ENCODE measurements around the gene ZBP1. TPM values are rescaled to one million over a fixed set of nuclear protein-coding genes. Genes with fewer than 3 reads are reported as not detected.

Gene ZBP1
- polyA plus RNA-seq, 1 experiment = not detected

DNA sequence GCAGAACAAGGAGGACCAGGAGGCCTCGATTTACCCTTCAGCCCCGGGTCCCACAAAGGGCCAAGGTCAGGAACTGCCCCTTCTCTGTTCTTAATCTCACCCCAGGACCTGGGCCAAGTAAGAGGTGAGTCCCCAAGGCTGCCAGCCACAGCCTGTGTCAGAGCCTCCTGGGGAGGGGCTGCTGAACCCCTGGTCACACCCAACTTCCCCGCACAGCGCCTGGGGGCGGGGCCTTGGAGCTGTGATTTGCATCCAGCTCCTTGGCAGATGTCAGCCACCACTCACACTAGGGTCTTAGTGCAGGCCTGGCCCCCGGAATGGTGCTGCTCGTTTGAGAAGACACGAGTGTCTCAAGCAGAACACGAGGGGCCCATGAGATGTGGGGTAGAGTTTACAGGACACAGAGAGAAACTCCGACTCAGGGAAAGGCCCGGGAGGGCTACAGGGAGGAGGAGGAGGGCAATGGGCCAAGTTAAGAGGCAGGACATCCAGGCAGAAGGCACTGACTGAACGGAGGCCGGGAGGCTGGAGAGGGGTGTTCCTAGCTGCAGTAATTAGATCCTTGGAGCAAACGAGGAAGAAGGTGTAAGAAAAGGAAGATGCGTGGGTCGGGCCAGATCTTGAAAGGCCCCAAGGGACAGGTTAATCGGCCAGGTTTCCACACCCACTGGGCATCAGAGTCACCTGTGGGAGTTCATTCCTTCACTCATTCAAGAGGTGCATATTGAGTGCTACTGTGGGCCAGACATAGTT lies 26.9 kb downstream of the ZBP1 start:
- H3K4me3 ChIP-seq (ENCODE audit: low read depth, low read length) = no peak overlapping the region
- TF ChIP-seq, protein P1, sequence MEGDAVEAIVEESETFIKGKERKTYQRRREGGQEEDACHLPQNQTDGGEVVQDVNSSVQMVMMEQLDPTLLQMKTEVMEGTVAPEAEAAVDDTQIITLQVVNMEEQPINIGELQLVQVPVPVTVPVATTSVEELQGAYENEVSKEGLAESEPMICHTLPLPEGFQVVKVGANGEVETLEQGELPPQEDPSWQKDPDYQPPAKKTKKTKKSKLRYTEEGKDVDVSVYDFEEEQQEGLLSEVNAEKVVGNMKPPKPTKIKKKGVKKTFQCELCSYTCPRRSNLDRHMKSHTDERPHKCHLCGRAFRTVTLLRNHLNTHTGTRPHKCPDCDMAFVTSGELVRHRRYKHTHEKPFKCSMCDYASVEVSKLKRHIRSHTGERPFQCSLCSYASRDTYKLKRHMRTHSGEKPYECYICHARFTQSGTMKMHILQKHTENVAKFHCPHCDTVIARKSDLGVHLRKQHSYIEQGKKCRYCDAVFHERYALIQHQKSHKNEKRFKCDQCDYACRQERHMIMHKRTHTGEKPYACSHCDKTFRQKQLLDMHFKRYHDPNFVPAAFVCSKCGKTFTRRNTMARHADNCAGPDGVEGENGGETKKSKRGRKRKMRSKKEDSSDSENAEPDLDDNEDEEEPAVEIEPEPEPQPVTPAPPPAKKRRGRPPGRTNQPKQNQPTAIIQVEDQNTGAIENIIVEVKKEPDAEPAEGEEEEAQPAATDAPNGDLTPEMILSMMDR (IDR thresholded peaks at IDR 0.05; ENCODE audit: low read depth, low read length) = no peak
- H3K27ac ChIP-seq (ENCODE audit: low read depth, low read length) = no peak overlapping the region
- ChIA-PET POLR2A (no interaction called here), CTCF (interaction anchor here (1.2 to 10.2 kb wide), 3 partner anchors 77 to 233 kb away, joined by 4 to 114 read pairs (median 4); no protein-coding TSS in a partner anchor)
- no peaks in the 10 kb centered on the region for H3K27me3 ChIP-seq (ENCODE audit: control insufficient read depth, insufficient read depth, low read length)
- DNase-seq (ENCODE audit: low read depth, low spot score) = no peak
- no peaks in the 10 kb centered on the region for H3K9me3 ChIP-seq (ENCODE audit: control insufficient read depth, insufficient read depth, low read length)

DNA sequence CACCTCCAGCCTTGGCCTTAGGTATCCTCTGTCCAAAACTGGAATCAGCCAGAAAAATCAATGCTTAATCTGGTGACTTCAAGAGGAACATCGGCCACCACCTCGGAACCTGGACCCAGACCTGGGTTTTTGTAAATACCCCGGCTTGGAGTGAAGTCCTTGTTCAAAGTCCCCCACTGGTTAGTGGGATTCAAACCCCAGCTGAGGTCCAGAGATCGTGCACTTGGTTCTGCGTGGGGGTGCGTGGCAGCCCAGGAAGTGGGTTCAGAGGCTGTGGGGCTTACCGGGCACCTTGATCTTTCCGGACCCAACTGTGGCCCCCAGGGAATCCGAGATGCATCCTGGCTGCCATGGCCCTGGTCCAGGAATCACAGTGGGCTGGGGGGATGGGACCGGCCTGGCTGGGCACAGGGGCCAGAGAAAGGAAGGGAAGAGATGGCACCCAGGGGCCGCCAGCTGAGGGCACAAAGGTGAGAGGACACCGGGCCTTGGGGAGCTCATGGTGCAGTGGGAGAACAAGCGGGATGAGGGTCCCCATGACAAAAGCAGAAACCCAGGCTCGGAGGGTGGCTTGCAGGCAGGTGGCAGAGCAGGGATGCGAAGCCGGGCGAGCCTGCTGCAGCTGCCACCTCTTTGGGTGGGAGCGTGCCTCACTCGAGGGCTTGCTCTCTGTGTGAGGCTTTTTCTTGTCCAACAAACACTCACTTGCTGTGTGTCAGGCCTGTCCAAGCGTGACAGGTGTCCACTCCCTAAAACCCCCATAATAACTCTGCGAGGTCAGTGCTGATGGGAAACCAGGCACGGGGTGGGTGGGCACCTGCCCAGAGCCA lies 27.7 kb downstream of the ZBP1 start:
- DNase-seq (ENCODE audit: low read depth, low spot score) = no peak
- Histone ChIP-seq H3K4me3 (ENCODE audit: low read depth, low read length) (no peak overlapping the region), H3K27ac (ENCODE audit: low read depth, low read length) (no peak overlapping the region), H3K27me3 (ENCODE audit: control insufficient read depth, insufficient read depth, low read length) (no peaks in the 10 kb centered on the region), H3K9me3 (ENCODE audit: control insufficient read depth, insufficient read depth, low read length) (peaks cover 3% of the 10 kb centered on the region; the same call in 1 of the 2 replicates)
- TF ChIP-seq, protein P1 (IDR thresholded peaks at IDR 0.05; ENCODE audit: low read depth, low read length) = no peak
- ChIA-PET POLR2A (no interaction called here), CTCF (interaction anchor here (1.2 to 10.2 kb wide), 3 partner anchors 76 to 232 kb away, joined by 4 to 114 read pairs (median 4); no protein-coding TSS in a partner anchor)

DNA sequence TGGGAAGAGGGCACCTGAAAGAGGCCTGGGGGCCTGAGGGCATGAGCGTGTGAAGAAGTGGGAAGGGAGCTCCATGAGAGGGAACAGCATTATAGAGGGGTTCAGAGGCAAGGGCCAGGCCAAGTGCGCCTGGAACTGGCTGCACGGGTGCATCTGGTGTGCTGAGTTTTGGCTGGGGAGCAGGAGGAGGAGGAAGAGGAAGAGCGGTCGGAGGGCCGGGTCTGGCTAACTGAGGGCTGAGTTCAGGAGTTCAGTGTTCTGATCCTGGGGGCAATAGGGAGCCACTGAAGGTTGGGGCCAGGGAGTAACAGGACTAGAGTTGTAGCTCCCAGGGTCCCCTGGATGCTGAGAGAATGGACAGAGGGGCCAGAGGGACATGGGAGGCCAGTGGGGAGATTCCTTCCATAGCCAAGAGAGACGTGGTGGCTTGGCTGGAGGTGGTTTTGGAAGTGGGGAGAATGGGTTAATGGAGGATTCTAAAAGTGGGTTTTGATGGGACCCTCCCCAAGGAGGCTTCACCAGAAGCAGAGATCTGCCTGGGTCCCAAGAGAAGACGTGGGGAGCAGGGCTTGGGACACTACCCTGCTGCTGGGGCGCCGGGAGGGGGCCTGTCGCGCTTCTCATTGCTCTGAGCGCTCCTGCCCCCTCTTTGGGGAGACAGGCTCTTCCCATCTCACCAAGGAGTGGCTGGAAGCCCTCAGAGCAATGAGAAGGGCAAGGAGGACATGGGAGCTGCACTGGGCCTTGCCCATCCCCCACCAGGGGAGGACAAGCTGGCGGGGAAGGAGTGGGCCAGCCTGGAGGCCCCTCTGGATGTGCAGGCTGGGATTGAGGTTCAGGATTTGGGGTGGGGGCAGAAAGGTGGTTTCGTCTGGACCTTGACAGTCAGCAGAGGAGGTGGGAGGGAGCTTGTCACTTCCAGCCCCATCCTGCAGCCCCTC lies 28.7 kb downstream of the ZBP1 start:
- TF ChIP-seq, protein P1 (IDR thresholded peaks at IDR 0.05; ENCODE audit: low read depth, low read length) = no peak
- no peak overlapping the region for H3K4me3 ChIP-seq (ENCODE audit: low read depth, low read length)
- H3K9me3 ChIP-seq (ENCODE audit: control insufficient read depth, insufficient read depth, low read length) = peaks cover 3% of the 10 kb centered on the region; the same call in 1 of the 2 replicates
- DNase-seq (ENCODE audit: low read depth, low spot score) = no peak
- CTCF ChIA-PET = interaction anchor here (10.2 kb wide), 1 partner anchor 76 kb away, joined by 114 read pairs; no protein-coding TSS in a partner anchor
- no peaks in the 10 kb centered on the region for H3K27me3 ChIP-seq (ENCODE audit: control insufficient read depth, insufficient read depth, low read length)
- no peak overlapping the region for H3K27ac ChIP-seq (ENCODE audit: low read depth, low read length)
- POLR2A ChIA-PET = no interaction called here

DNA sequence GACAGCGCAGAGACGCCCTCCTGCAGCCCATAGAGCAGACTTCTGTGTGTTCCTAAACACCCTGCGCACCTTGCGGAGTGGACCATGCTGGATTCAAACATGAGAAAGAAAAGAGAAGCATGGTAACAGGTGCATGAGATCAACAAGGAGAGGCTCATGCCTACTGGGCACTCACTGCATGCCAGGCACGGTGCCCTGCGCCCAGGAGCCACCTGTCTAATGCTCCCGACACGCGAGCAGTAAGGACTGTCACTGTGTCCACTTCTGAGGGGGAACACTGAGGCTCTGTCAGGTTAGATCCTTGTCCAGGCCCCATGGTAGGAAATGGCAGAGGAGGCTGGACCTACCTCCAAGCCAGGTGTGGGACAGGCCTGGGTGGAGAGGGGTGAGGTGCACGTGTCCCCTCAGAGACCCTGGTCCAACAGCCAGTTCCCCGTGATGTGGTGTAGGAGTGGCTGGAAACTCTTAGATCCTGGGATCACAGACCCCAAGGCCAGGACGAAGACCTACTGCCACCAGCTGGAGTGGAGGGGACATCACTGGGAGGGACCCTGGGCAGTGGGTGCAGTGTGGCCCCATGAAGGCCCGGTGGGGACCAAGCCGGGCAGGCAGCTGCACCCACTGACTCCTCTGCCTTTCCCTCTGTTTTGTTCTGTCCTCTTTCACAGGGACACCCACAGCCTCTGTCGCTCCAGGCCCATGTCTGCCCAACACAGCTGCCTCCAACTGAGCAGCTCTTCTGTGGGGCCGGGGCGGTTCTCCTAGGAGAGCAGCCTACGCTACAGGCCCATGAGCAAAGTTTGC lies 29.5 kb downstream of the ZBP1 start:
- no peak for DNase-seq (ENCODE audit: low read depth, low spot score)
- TF ChIP-seq, protein P1 (IDR thresholded peaks at IDR 0.05; ENCODE audit: low read depth, low read length) = no peak
- H3K9me3 ChIP-seq (ENCODE audit: control insufficient read depth, insufficient read depth, low read length) = peaks cover 3% of the 10 kb centered on the region; the same call in 1 of the 2 replicates
- no peak overlapping the region for H3K4me3 ChIP-seq (ENCODE audit: low read depth, low read length)
- POLR2A ChIA-PET = no interaction called here
- CTCF ChIA-PET = interaction anchor here (10.2 kb wide), 1 partner anchor 75 kb away, joined by 114 read pairs; no protein-coding TSS in a partner anchor
- no peaks in the 10 kb centered on the region for H3K27me3 ChIP-seq (ENCODE audit: control insufficient read depth, insufficient read depth, low read length)
- no peak overlapping the region for H3K27ac ChIP-seq (ENCODE audit: low read depth, low read length)

Data from AG04450 (cell line).